WI38 (cell line): ENCODE results near the gene MIPOL1.

Experiments
- H3K4me3 ChIP-seq: 2 replicates; pipeline ENCODE4 v1.5.1; 2011; ENCODE audit warnings: low read depth, mild to moderate bottlenecking, control low read depth, low read length
- CTCF ChIP-seq: IDR thresholded peaks from 2 replicates; pipeline ENCODE4 v1.5.1; 2012; ENCODE audit warnings: low read depth, mild to moderate bottlenecking, control low read depth, low read length

The MIPOL1 gene

GRCh38 chr14:37167151-37168047, 30.3 kb upstream of the MIPOL1 start:
- TF ChIP-seq CTCF = no peak
- H3K4me3 ChIP-seq = no peak overlapping the region

DNA sequence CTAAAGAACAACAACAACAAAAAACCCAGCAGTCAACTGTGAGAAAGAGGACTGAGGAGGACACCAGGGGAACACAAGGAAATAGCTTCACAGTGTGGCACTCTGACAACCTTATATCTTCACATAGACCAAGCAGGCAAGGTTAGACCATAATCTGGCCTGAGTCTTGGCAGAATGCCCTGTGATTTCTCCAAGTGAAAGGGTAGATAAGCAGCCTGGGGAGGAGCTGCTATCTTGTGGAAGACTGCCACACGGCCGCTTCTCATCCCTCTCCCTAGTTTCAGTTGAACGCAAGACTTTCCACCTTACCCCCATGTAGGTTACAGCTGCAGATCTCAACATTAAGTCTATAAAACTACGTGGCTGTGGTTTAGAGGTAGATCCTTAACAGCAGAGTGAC, 29.0 kb upstream of the MIPOL1 start:
- H3K4me3 ChIP-seq = no peak overlapping the region
- TF ChIP-seq CTCF = no peak

DNA sequence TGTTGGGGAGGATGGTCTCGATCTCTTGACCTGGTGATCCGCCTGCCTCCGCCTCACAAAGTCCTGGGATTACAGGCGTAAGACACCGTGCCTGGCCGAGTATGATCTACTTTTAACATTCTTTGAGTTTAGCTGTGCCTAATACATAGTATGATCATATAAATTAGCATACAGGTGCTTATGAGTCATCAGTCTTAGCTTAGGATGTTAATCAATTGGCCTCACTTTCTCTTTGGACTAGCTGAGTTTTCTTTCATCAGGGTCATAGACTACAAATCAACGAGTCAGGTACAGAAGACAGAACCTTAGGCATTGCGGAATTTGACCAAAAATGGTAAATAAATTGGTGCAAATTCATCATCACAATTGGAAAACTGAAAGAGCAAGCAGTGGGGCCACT, 27.5 kb upstream of the MIPOL1 start:
- no peak for TF ChIP-seq CTCF
- no peak overlapping the region for H3K4me3 ChIP-seq

- TF ChIP-seq CTCF = no peak
Observed at GRCh38 chr14:37170993-37171392, 26.7 kb upstream of the MIPOL1 start.

DNA sequence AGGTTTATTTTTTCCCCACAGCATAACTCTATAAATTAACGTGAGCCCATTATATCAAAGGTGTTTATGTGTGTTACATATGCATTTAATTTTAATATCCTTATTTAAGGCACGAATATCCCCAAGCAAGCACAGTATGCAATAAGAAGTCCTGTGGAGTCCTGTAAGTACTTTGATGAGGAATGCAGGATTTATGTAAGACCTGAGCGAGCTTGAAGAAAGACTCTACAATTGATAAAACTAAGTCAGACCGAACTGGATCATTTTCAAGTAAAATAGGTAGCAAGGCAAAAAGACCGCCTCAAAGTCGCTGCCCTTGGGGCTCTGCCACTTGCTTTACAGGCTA, 26.1 kb upstream of the MIPOL1 start:
- peak overlapping the region; percentile 81 for H3K4me3 ChIP-seq
- TF ChIP-seq CTCF = no peak

More at GRCh38 chr14:37170993-37171392, 26.7 kb upstream of the MIPOL1 start:
- H3K4me3 ChIP-seq = no peak overlapping the region

GRCh38 chr14:37172024-37172869, 25.5 kb upstream of the MIPOL1 start, which contains the start of gene SLC25A21:
TSS of gene SLC25A21 (minus strand) at chr14:37172606.
- no peak for TF ChIP-seq CTCF
- peak within 1 kb of the TSS; percentile 81 for H3K4me3 ChIP-seq
